CD14-positive monocyte (primary cell): ENCODE data around the gene ADAT1. TPM values are rescaled to one million over a fixed set of nuclear protein-coding genes. Genes with fewer than 3 reads are reported as not detected.

Experiments
- DNase-seq, 3 donors: peaks; one replicate each; pipeline ENCODE4 v3.0.0-alpha.2; 2011 to 2022
- H2AFZ ChIP-seq: 2 replicates; pipeline ENCODE4 v1.6.0; 2012; ENCODE audit warnings: mild to moderate bottlenecking, low read depth, low read length, inconsistent platforms; ENCODE audit not compliant: insufficient read depth, poor library complexity, severe bottlenecking
- H3K27ac ChIP-seq, 2 donors: 1 replicate in 1 of 2; 2 replicates in 1 of 2; pipeline ENCODE4 v1.5.1; 2012 to 2013; ENCODE audit warnings: low read length in 2 of 2, control low read depth in 1 of 2, inconsistent platforms in 1 of 2, low read depth in 1 of 2, mild to moderate bottlenecking in 1 of 2
- H3K27me3 ChIP-seq, 2 donors: one replicate each; pipeline versions ENCODE4 v1.6.0 to v1.6.1; 2011 to 2013; ENCODE audit warnings: low read length in 2 of 2; ENCODE audit not compliant: control insufficient read depth in 2 of 2, insufficient read depth in 2 of 2
- H3K36me3 ChIP-seq, 2 donors: replicated peaks in 1 of 2; 1 replicate in 1 of 2; 2 replicates in 1 of 2; pipeline versions ENCODE4 v1.5.1 to v1.6.1; 2012 to 2013; ENCODE audit warnings: low read length in 2 of 2, control low read depth in 1 of 2, inconsistent platforms in 1 of 2, mild to moderate bottlenecking in 1 of 2; ENCODE audit not compliant: insufficient read depth in 2 of 2, control insufficient read depth in 1 of 2
- H3K4me1 ChIP-seq, 2 donors: 1 replicate in 1 of 2; 2 replicates in 1 of 2; pipeline versions ENCODE4 v1.5.1 to v1.6.1; 2012 to 2013; ENCODE audit warnings: low read length in 2 of 2, control low read depth in 1 of 2, inconsistent platforms in 1 of 2, mild to moderate bottlenecking in 1 of 2, moderate library complexity in 1 of 2; ENCODE audit not compliant: insufficient read depth in 2 of 2, control insufficient read depth in 1 of 2
- H3K4me2 ChIP-seq: replicated peaks from 2 replicates; pipeline ENCODE3; 2012; ENCODE audit warnings: low read length, moderate library complexity, mild to moderate bottlenecking; ENCODE audit not compliant: poor library complexity, severe bottlenecking; ENCODE audit errors: extremely low read depth
- H3K4me3 ChIP-seq, 3 experiments: fragments of 200-600 bp in 1 of 3; sonication (generic) in 1 of 3; replicated peaks in 1 of 3; 1 replicate in 2 of 3; 2 replicates in 1 of 3; pipeline ENCODE4 v1.5.1; 2011 to 2013; ENCODE audit warnings: low read length in 3 of 3, mild to moderate bottlenecking in 3 of 3, control low read depth in 2 of 3, low read depth in 2 of 3, inconsistent platforms in 1 of 3, moderate library complexity in 1 of 3
- H3K79me2 ChIP-seq: 2 replicates; pipeline ENCODE4 v1.6.0; 2012; ENCODE audit warnings: mild to moderate bottlenecking, control low read depth, inconsistent platforms, low read length, moderate library complexity; ENCODE audit not compliant: insufficient read depth
- H3K9ac ChIP-seq: 2 replicates; pipeline ENCODE4 v1.6.0; 2017; ENCODE audit warnings: low read length, mild to moderate bottlenecking; ENCODE audit not compliant: insufficient read depth, poor library complexity, severe bottlenecking
- H3K9me3 ChIP-seq, 2 donors: replicated peaks in 1 of 2; 1 replicate in 1 of 2; 2 replicates in 1 of 2; pipeline versions ENCODE4 v1.5.1 to v1.6.1; 2012 to 2013; ENCODE audit warnings: low read length in 2 of 2, control low read depth in 1 of 2; ENCODE audit not compliant: control insufficient read depth in 1 of 2, insufficient read depth in 1 of 2
- H4K20me1 ChIP-seq: 2 replicates; pipeline ENCODE4 v1.6.0; 2012; ENCODE audit warnings: mild to moderate bottlenecking, low read length, control low read depth, moderate library complexity; ENCODE audit not compliant: insufficient read depth
- H3K27ac Mint-ChIP-seq, 7 donors: one replicate each; pipeline ENCODE4 v1.8.0; 2020; ENCODE audit warnings: mild to moderate bottlenecking in 7 of 7, mixed read lengths in 7 of 7, moderate library complexity in 6 of 7, inconsistent platforms in 2 of 7
- H3K27me3 Mint-ChIP-seq, 3 donors: one replicate each; pipeline ENCODE4 v1.8.0; 2021 to 2022; ENCODE audit warnings: low read depth in 3 of 3, mild to moderate bottlenecking in 3 of 3, mixed read lengths in 3 of 3, moderate library complexity in 3 of 3, inconsistent platforms in 1 of 3
- H3K36me3 Mint-ChIP-seq, 2 donors: one replicate each; pipeline ENCODE4 v1.8.0; 2020; ENCODE audit warnings: mixed read lengths in 2 of 2, inconsistent platforms in 1 of 2, mild to moderate bottlenecking in 1 of 2
- H3K4me1 Mint-ChIP-seq: one replicate; pipeline ENCODE4 v1.8.0; 2020; ENCODE audit warnings: mild to moderate bottlenecking, mixed read lengths
- H3K4me3 Mint-ChIP-seq, 2 donors: one replicate each; pipeline ENCODE4 v1.8.0; 2020; ENCODE audit warnings: mild to moderate bottlenecking in 2 of 2, mixed read lengths in 2 of 2, moderate library complexity in 1 of 2
- H3K9me3 Mint-ChIP-seq, 7 donors: one replicate each; pipeline ENCODE4 v1.8.0; 2020 to 2022; ENCODE audit warnings: mixed read lengths in 7 of 7, mild to moderate bottlenecking in 6 of 7, moderate library complexity in 6 of 7, inconsistent platforms in 2 of 7
- CTCF ChIP-seq: fragments of 200-600 bp; IDR thresholded peaks from one replicate; pipeline ENCODE4 v1.8.0; 2022; ENCODE audit warnings: antibody characterized with exemption, mild to moderate bottlenecking
- WGBS: methylation state at CpG from one replicate; pipeline ENCODE4 v1.1.5; 2013; ENCODE audit warnings: missing lambda C conversion rate; ENCODE audit not compliant: insufficient coverage; 5-methylcytosine and 5-hydroxymethylcytosine counted together
- intact Hi-C, 2 donors: fragments of 100-400 bp; cut with micrococcal nuclease; formaldehyde crosslinking; loops; one replicate each; pipeline versions ENCODE4 v1.15.0 to v1.15.1; 2023
- polyA plus RNA-seq, 3 donors: library from polyadenylated mRNA; depleted of rRNA in 1 of 3; unstranded in 2 of 3; stranded (reverse) in 1 of 3; fragments of 300-500 nt in 2 of 3; fragments of >200 nt in 1 of 3; fragmentation: Illumina TruSeq in 2 of 3; gene quantifications; 1 replicate in 2 of 3; 2 replicates in 1 of 3; pipeline ENCODE4 v1.2.3, GENCODE V29; 2012 to 2021

The ADAT1 gene
- polyA plus RNA-seq, 3 donors = 16.8 to 18.9 (median 17.8) TPM

DNA sequence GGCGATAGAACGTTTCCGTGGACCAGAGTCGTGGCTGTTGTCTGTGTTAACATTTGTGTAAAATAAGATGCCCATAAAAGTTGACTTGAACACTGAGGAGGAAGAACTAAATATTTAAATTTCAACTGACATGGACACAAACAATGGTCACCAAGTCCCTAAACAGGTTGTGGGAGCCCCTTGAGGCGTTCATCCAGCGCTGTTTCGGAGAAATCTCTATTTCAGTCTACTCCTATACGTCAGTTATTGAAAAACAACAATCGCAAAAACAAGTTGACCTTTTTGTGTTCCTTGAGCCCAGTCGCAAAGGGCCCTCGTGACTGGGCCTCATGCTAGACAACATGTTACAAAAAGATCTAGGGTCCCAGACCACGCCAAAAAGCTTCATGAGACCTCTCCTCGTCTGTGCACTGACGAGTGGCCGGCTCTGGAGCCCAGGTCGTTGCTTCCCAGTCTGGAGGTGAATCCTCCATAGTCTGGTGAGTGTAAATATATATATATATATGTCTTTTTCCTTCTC, 66.6 kb downstream of the ADAT1 start:
- Histone ChIP-seq H3K4me1 (peaks cover 15 to 20% of the 10 kb centered on the region in 2 donors), H3K9ac (peak overlapping the region; percentile 29), H4K20me1 (no peaks in the 10 kb centered on the region), H3K4me2 (peak overlapping the region; percentile 97), H2AFZ (peak overlapping the region; percentile 99), H3K4me3 (peak overlapping the region in 1 of 3 experiments; percentile 85), H3K27me3 (peaks cover 7 to 15% of the 10 kb centered on the region in 2 donors), H3K9me3 (no peaks in the 10 kb centered on the region), H3K36me3 (no peaks in the 10 kb centered on the region), H3K79me2 (no peaks in the 10 kb centered on the region), H3K27ac (no peak overlapping the region)
- Mint-ChIP-seq H3K4me1 (peaks cover 12% of the 10 kb centered on the region), H3K27ac (peak overlapping the region; percentile 9 to 89 (median 76)), H3K9me3 (peaks cover 0 to 3% (median 0%) of the 10 kb centered on the region in 7 donors), H3K36me3 (no peaks in the 10 kb centered on the region), H3K4me3 (peak overlapping the region; percentile 83 to 92), H3K27me3 (peaks cover 21 to 35% (median 31%) of the 10 kb centered on the region in 3 donors)
- no peak for TF ChIP-seq CTCF
- intact Hi-C loops = loop anchor here in 1 of 2 donors (5.0 kb wide), 1 partner anchor 39 kb away; no protein-coding TSS in a partner anchor
- DNase-seq = no peak
- WGBS = 59% methylated on average over 10 of the region's 16 CpGs

DNA sequence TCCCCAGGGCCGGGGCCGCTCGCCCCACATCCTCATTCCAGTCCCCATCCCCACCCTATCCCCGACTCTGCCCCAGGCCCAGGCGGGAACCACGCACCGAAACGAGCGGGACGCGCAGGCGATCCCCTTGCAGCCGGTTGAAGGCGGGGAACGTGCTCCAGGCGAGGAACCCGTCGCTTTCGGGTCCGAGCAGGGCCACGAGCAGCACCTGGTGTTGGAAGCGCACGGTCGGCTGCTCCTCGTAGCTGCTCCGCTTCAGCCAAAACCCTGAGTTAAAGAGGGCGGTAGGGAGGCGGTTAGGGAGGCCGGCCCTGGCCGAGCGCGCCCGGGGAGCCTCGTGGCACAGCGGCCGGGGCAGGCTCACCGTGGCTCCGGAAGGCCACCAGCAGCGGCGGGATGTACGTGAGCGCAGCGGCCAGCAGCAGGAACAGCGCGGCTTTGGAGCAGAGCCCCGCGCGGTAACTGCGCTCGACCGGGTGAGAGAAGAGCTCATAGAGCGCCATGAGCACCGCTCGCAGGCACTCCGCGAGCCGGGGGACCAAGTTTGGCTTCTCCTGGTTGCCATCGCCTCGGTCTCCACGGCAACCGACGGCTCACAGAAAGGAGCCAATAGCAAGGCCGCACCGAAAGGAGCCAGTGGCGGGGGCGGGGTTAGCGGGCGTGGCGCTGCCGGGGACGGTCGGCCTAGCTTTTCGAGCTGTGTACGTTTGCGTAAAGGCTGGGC, 67.2 kb downstream of the ADAT1 start, which contains the start of gene TMEM231:
Gene TMEM231, minus strand, starts transcription at position 546 of the 724 bp plus-strand sequence. Its CDS starts 43 bp downstream, at position 503.
- Mint-ChIP-seq H3K27me3 (peaks cover 16 to 35% (median 28%) of the 10 kb centered on the region in 3 donors), H3K36me3 (no peaks in the 10 kb centered on the region), H3K9me3 (peaks cover 0 to 3% (median 0%) of the 10 kb centered on the region in 7 donors), H3K4me3 (peak within 1 kb of the TSS; percentile 83 to 92), H3K27ac (peak within 1 kb of the TSS; percentile 9 to 89 (median 76)), H3K4me1 (peaks cover 12% of the 10 kb centered on the region)
- Histone ChIP-seq H3K27me3 (peaks cover 7 to 15% of the 10 kb centered on the region in 2 donors), H3K9me3 (no peaks in the 10 kb centered on the region), H3K27ac (no peak within 1 kb of the TSS), H3K36me3 (no peaks in the 10 kb centered on the region), H3K4me1 (peaks cover 15 to 20% of the 10 kb centered on the region in 2 donors), H3K9ac (peak within 1 kb of the TSS; percentile 29), H2AFZ (peak within 1 kb of the TSS; percentile 99), H3K4me3 (peak within 1 kb of the TSS; percentile 38 to 85 (median 46)), H3K79me2 (no peaks in the 10 kb centered on the region), H3K4me2 (peak within 1 kb of the TSS; percentile 97), H4K20me1 (no peaks in the 10 kb centered on the region)
- under 1% methylated on average over 75 of the region's 75 CpGs for WGBS
- DNase-seq = peak; percentile 88 to 90 (median 88)
- no peak for TF ChIP-seq CTCF
- intact Hi-C loops = loop anchor here in 1 of 2 donors (5.0 kb wide), 1 partner anchor 39 kb away; no protein-coding TSS in a partner anchor
